Stimulated activated CD8-positive, alpha-beta memory T cell treated with anti-CD3 and anti-CD28 coated beads, Interleukin-12 subunit alpha, Interleukin-12 subunit beta, amount 100 ng/mL, for 1 hour (primary cell): ENCODE measurements around the gene ZNF337.
"Not testable (repeated sequence)": the region's sequence is repeated elsewhere in the genome, so short reads cannot be mapped to it uniquely, and the experiment has no call there.

Source experiments
- DNase-seq: peaks from one replicate; pipeline ENCODE4 v3.0.0-alpha.2; 2020; ENCODE audit warnings: low read depth

ZNF337 gene

GRCh38 chr20:25692499-25692898, 4.2 kb downstream of the ZNF337 start:
- no peak for DNase-seq

GRCh38 chr20:25690427-25690826, 6.2 kb downstream of the ZNF337 start:
- no peak for DNase-seq

- no peak for DNase-seq
These were observed 10.3 kb downstream of the ZNF337 start for GRCh38 chr20:25686081-25687067.

GRCh38 chr20:25685276-25686080, 11.2 kb downstream of the ZNF337 start:
- DNase-seq: no peak

- DNase-seq: not testable (repeated sequence)
These were observed 12.8 kb downstream of the ZNF337 start for GRCh38 chr20:25683826-25684225.

GRCh38 chr20:25683050-25683449, 13.6 kb downstream of the ZNF337 start:
- no peak for DNase-seq

- DNase-seq: no peak
These were observed 20.4 kb downstream of the ZNF337 start for GRCh38 chr20:25676164-25676809.

GRCh38 chr20:25675161-25675560, 21.5 kb downstream of the ZNF337 start:
- no peak for DNase-seq

GRCh38 chr20:25672659-25673235, 23.9 kb downstream of the ZNF337 start:
- DNase-seq: no peak

- no peak for DNase-seq
These were observed 26.7 kb downstream of the ZNF337 start for GRCh38 chr20:25669826-25670422.

- no peak for DNase-seq
These were observed 28.2 kb downstream of the ZNF337 start for GRCh38 chr20:25668446-25668845.

GRCh38 chr20:25659999-25660398, 36.7 kb downstream of the ZNF337 start:
- DNase-seq: no peak

GRCh38 chr20:25654487-25654886, 42.2 kb downstream of the ZNF337 start:
- DNase-seq: no peak

- not testable (repeated sequence) for DNase-seq
These were observed 43.8 kb downstream of the ZNF337 start for GRCh38 chr20:25652866-25653265.

GRCh38 chr20:25644814-25645213, 51.8 kb downstream of the ZNF337 start:
- DNase-seq: no peak

- no peak for DNase-seq
These were observed 52.9 kb downstream of the ZNF337 start for GRCh38 chr20:25643716-25644115.

- no peak for DNase-seq
These were observed 59.4 kb downstream of the ZNF337 start for GRCh38 chr20:25637247-25637646.

- DNase-seq: no peak
These were observed 63.5 kb downstream of the ZNF337 start for GRCh38 chr20:25632940-25633790.

GRCh38 chr20:25630615-25631014, 66.0 kb downstream of the ZNF337 start:
- DNase-seq: not testable (repeated sequence)

- DNase-seq: no peak
These were observed 66.7 kb downstream of the ZNF337 start for GRCh38 chr20:25629816-25630499.
